CD14-positive monocyte (primary cell): Measurements from ENCODE around the gene RGS19. TPM values are rescaled to one million over a fixed set of nuclear protein-coding genes. Genes with fewer than 3 reads are reported as not detected.

ENCODE experiments used
- DNase-seq, 3 donors: peaks; one replicate each; pipeline ENCODE4 v3.0.0-alpha.2; 2011 to 2022
- H2AFZ ChIP-seq: 2 replicates; pipeline ENCODE4 v1.6.0; 2012; ENCODE audit warnings: mild to moderate bottlenecking, low read depth, low read length, inconsistent platforms; ENCODE audit not compliant: insufficient read depth, poor library complexity, severe bottlenecking
- H3K27ac ChIP-seq, 2 donors: 1 replicate in 1 of 2; 2 replicates in 1 of 2; pipeline ENCODE4 v1.5.1; 2012 to 2013; ENCODE audit warnings: low read length in 2 of 2, control low read depth in 1 of 2, inconsistent platforms in 1 of 2, low read depth in 1 of 2, mild to moderate bottlenecking in 1 of 2
- H3K27me3 ChIP-seq, 2 donors: one replicate each; pipeline versions ENCODE4 v1.6.0 to v1.6.1; 2011 to 2013; ENCODE audit warnings: low read length in 2 of 2; ENCODE audit not compliant: control insufficient read depth in 2 of 2, insufficient read depth in 2 of 2
- H3K36me3 ChIP-seq, 2 donors: replicated peaks in 1 of 2; 1 replicate in 1 of 2; 2 replicates in 1 of 2; pipeline versions ENCODE4 v1.5.1 to v1.6.1; 2012 to 2013; ENCODE audit warnings: low read length in 2 of 2, control low read depth in 1 of 2, inconsistent platforms in 1 of 2, mild to moderate bottlenecking in 1 of 2; ENCODE audit not compliant: insufficient read depth in 2 of 2, control insufficient read depth in 1 of 2
- H3K4me1 ChIP-seq, 2 donors: 1 replicate in 1 of 2; 2 replicates in 1 of 2; pipeline versions ENCODE4 v1.5.1 to v1.6.1; 2012 to 2013; ENCODE audit warnings: low read length in 2 of 2, control low read depth in 1 of 2, inconsistent platforms in 1 of 2, mild to moderate bottlenecking in 1 of 2, moderate library complexity in 1 of 2; ENCODE audit not compliant: insufficient read depth in 2 of 2, control insufficient read depth in 1 of 2
- H3K4me2 ChIP-seq: replicated peaks from 2 replicates; pipeline ENCODE3; 2012; ENCODE audit warnings: low read length, moderate library complexity, mild to moderate bottlenecking; ENCODE audit not compliant: poor library complexity, severe bottlenecking; ENCODE audit errors: extremely low read depth
- H3K4me3 ChIP-seq, 3 experiments: fragments of 200-600 bp in 1 of 3; sonication (generic) in 1 of 3; replicated peaks in 1 of 3; 1 replicate in 2 of 3; 2 replicates in 1 of 3; pipeline ENCODE4 v1.5.1; 2011 to 2013; ENCODE audit warnings: low read length in 3 of 3, mild to moderate bottlenecking in 3 of 3, control low read depth in 2 of 3, low read depth in 2 of 3, inconsistent platforms in 1 of 3, moderate library complexity in 1 of 3
- H3K79me2 ChIP-seq: 2 replicates; pipeline ENCODE4 v1.6.0; 2012; ENCODE audit warnings: mild to moderate bottlenecking, control low read depth, inconsistent platforms, low read length, moderate library complexity; ENCODE audit not compliant: insufficient read depth
- H3K9ac ChIP-seq: 2 replicates; pipeline ENCODE4 v1.6.0; 2017; ENCODE audit warnings: low read length, mild to moderate bottlenecking; ENCODE audit not compliant: insufficient read depth, poor library complexity, severe bottlenecking
- H3K9me3 ChIP-seq, 2 donors: replicated peaks in 1 of 2; 1 replicate in 1 of 2; 2 replicates in 1 of 2; pipeline versions ENCODE4 v1.5.1 to v1.6.1; 2012 to 2013; ENCODE audit warnings: low read length in 2 of 2, control low read depth in 1 of 2; ENCODE audit not compliant: control insufficient read depth in 1 of 2, insufficient read depth in 1 of 2
- H4K20me1 ChIP-seq: 2 replicates; pipeline ENCODE4 v1.6.0; 2012; ENCODE audit warnings: mild to moderate bottlenecking, low read length, control low read depth, moderate library complexity; ENCODE audit not compliant: insufficient read depth
- H3K27ac Mint-ChIP-seq, 7 donors: one replicate each; pipeline ENCODE4 v1.8.0; 2020; ENCODE audit warnings: mild to moderate bottlenecking in 7 of 7, mixed read lengths in 7 of 7, moderate library complexity in 6 of 7, inconsistent platforms in 2 of 7
- H3K27me3 Mint-ChIP-seq, 3 donors: one replicate each; pipeline ENCODE4 v1.8.0; 2021 to 2022; ENCODE audit warnings: low read depth in 3 of 3, mild to moderate bottlenecking in 3 of 3, mixed read lengths in 3 of 3, moderate library complexity in 3 of 3, inconsistent platforms in 1 of 3
- H3K36me3 Mint-ChIP-seq, 2 donors: one replicate each; pipeline ENCODE4 v1.8.0; 2020; ENCODE audit warnings: mixed read lengths in 2 of 2, inconsistent platforms in 1 of 2, mild to moderate bottlenecking in 1 of 2
- H3K4me1 Mint-ChIP-seq: one replicate; pipeline ENCODE4 v1.8.0; 2020; ENCODE audit warnings: mild to moderate bottlenecking, mixed read lengths
- H3K4me3 Mint-ChIP-seq, 2 donors: one replicate each; pipeline ENCODE4 v1.8.0; 2020; ENCODE audit warnings: mild to moderate bottlenecking in 2 of 2, mixed read lengths in 2 of 2, moderate library complexity in 1 of 2
- H3K9me3 Mint-ChIP-seq, 7 donors: one replicate each; pipeline ENCODE4 v1.8.0; 2020 to 2022; ENCODE audit warnings: mixed read lengths in 7 of 7, mild to moderate bottlenecking in 6 of 7, moderate library complexity in 6 of 7, inconsistent platforms in 2 of 7
- CTCF ChIP-seq: fragments of 200-600 bp; IDR thresholded peaks from one replicate; pipeline ENCODE4 v1.8.0; 2022; ENCODE audit warnings: antibody characterized with exemption, mild to moderate bottlenecking
- WGBS: methylation state at CpG from one replicate; pipeline ENCODE4 v1.1.5; 2013; ENCODE audit warnings: missing lambda C conversion rate; ENCODE audit not compliant: insufficient coverage; 5-methylcytosine and 5-hydroxymethylcytosine counted together
- intact Hi-C, 2 donors: fragments of 100-400 bp; cut with micrococcal nuclease; formaldehyde crosslinking; loops; one replicate each; pipeline versions ENCODE4 v1.15.0 to v1.15.1; 2023
- polyA plus RNA-seq, 3 donors: library from polyadenylated mRNA; depleted of rRNA in 1 of 3; unstranded in 2 of 3; stranded (reverse) in 1 of 3; fragments of 300-500 nt in 2 of 3; fragments of >200 nt in 1 of 3; fragmentation: Illumina TruSeq in 2 of 3; gene quantifications; 1 replicate in 2 of 3; 2 replicates in 1 of 3; pipeline ENCODE4 v1.2.3, GENCODE V29; 2012 to 2021

RGS19 gene
- polyA plus RNA-seq, 3 donors, result 235 to 280 (median 244) TPM

DNA sequence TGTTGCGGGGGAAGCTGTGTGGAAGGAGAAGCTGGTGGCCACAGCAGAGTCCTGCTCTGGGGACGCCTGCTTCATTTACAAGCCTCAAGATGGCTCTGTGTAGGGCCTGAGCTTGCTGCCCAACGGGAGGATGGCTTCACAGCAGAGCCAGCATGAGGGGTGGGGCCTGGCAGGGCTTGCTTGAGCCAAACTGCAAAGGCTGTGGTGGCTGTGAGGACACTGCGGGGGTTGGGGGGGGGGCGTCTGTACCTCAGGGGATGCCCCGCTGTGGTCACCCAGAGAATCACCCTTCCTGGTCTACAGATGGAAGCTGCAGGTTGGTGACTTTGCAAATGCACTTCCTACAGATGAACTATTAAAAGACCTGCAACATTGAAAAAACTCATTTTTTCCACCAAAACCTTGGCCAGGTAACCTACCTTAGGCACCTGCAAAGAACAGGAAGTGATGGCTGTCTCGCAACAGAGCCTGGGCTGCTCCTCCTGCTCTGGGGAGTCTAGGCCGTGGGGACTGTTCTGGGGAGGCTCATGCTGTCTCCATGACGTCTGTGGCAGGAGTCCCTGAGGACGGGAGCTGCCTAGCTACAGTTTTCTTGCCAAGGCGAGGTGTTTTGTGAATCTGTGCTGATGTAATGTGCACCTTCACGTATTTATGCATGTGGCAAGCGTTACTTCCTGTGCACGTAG is 20.7 kb upstream of the RGS19 start:
- no peak overlapping the region for H3K27ac ChIP-seq
- H2AFZ ChIP-seq, result no peak overlapping the region
- H3K4me2 ChIP-seq, result no peak overlapping the region
- peaks cover 45 to 53% of the 10 kb centered on the region in 2 donors for H3K36me3 Mint-ChIP-seq
- 78% methylated on average over 7 of the region's 14 CpGs for WGBS
- H3K27me3 ChIP-seq, result peaks cover 6 to 33% of the 10 kb centered on the region in 2 donors
- H3K79me2 ChIP-seq, result no peaks in the 10 kb centered on the region
- H3K27ac Mint-ChIP-seq, result no peak overlapping the region
- H3K9me3 Mint-ChIP-seq, result peaks cover 2 to 12% (median 5%) of the 10 kb centered on the region in 7 donors
- no peak overlapping the region for H3K4me3 ChIP-seq
- H4K20me1 ChIP-seq, result peaks cover 20% of the 10 kb centered on the region
- H3K27me3 Mint-ChIP-seq, result peaks cover 30 to 37% (median 33%) of the 10 kb centered on the region in 3 donors
- TF ChIP-seq CTCF, result no peak
- no peak for DNase-seq
- H3K4me3 Mint-ChIP-seq, result no peak overlapping the region
- H3K9me3 ChIP-seq, result no peaks in the 10 kb centered on the region
- H3K9ac ChIP-seq, result no peak overlapping the region
- H3K4me1 ChIP-seq, result peaks cover 4 to 7% of the 10 kb centered on the region in 2 donors
- H3K4me1 Mint-ChIP-seq, result peaks cover 6% of the 10 kb centered on the region
- H3K36me3 ChIP-seq, result peaks cover 41 to 51% of the 10 kb centered on the region in 2 donors
- intact Hi-C loops, result no loop called here

DNA sequence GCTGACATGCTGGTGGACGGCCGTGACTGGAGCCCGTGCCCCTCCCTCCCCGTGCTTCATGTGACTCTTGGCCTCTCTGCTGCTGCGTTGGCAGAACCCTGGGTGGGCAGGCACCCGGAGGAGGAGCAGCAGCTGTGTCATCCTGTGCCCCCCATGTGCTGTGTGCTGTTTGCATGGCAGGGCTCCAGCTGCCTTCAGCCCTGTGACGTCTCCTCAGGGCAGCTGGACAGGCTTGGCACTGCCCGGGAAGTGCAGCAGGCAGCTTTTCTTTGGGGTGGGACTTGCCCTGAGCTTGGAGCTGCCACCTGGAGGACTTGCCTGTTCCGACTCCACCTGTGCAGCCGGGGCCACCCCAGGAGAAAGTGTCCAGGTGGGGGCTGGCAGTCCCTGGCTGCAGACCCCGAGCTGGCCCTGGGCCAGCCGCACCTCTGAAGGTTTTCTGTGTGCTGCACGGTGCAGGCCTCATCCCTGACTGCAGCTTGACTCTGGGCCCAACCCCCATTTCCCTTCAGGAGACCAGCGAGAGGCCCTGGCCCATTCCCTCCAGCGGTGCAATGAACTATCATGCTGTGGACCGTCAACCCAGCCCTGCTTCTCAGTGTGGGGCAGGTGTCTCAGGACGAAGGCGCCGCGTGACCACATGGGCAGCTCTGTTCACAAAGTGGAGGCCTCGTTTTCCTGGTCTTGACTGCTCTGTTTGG is 19.9 kb upstream of the RGS19 start:
- 93% methylated on average over 16 of the region's 21 CpGs for WGBS
- Histone ChIP-seq H3K27ac (no peak overlapping the region), H3K4me3 (no peak overlapping the region), H3K4me2 (no peak overlapping the region), H3K9ac (no peak overlapping the region), H3K4me1 (peaks cover 4 to 7% of the 10 kb centered on the region in 2 donors), H3K27me3 (peaks cover 6 to 33% of the 10 kb centered on the region in 2 donors), H3K36me3 (peaks cover 41 to 51% of the 10 kb centered on the region in 2 donors), H3K9me3 (no peaks in the 10 kb centered on the region), H4K20me1 (peaks cover 20% of the 10 kb centered on the region), H2AFZ (no peak overlapping the region), H3K79me2 (no peaks in the 10 kb centered on the region)
- DNase-seq, result no peak
- TF ChIP-seq CTCF, result no peak
- no peak overlapping the region for H3K27ac Mint-ChIP-seq
- intact Hi-C loops, result no loop called here
- peaks cover 6% of the 10 kb centered on the region for H3K4me1 Mint-ChIP-seq
- peaks cover 45 to 53% of the 10 kb centered on the region in 2 donors for H3K36me3 Mint-ChIP-seq
- H3K27me3 Mint-ChIP-seq, result peaks cover 30 to 37% (median 33%) of the 10 kb centered on the region in 3 donors
- no peak overlapping the region for H3K4me3 Mint-ChIP-seq
- H3K9me3 Mint-ChIP-seq, result peaks cover 2 to 12% (median 5%) of the 10 kb centered on the region in 7 donors
